GM19324 (cell line): ENCODE measurements around the gene WDR74.
"Not testable (repeated sequence)": the region's sequence is repeated elsewhere in the genome, so short reads cannot be mapped to it uniquely, and the experiment has no call there.

ENCODE experiments used
- ATAC-seq: cut with Tn5 transposase; IDR thresholded peaks from one replicate; pipeline ENCODE4 v1.9.1; 2021; ENCODE audit warnings: mild to moderate bottlenecking, moderate library complexity; ENCODE audit not compliant: unreplicated experiment, low FRiP score

WDR74 gene

GRCh38 chr11:62842171-62842741 is 2.9 kb upstream of the WDR74 start:
- ATAC-seq: no peak

GRCh38 chr11:62841361-62842170 is 2.2 kb upstream of the WDR74 start:
- peak; percentile 44 for ATAC-seq

GRCh38 chr11:62840721-62841360 is 1.5 kb upstream of the WDR74 start:
- ATAC-seq: not testable (repeated sequence)

- ATAC-seq: no peak
Measured at GRCh38 chr11:62835336-62835735, 4.1 kb downstream of the WDR74 start.

- ATAC-seq: peak; percentile 14
Measured at GRCh38 chr11:62832336-62833234, 6.8 kb downstream of the WDR74 start, which contains the start of gene TEX54. Gene TEX54 (minus strand): TSS chr11:62832841.

GRCh38 chr11:62831520-62832335 is 7.7 kb downstream of the WDR74 start, which contains the start of gene STX5:
Gene STX5 (minus strand): TSS chr11:62832051. CDS start chr11:62831243, 808 bp downstream.
- ATAC-seq: peak; percentile 90

- no peak for ATAC-seq
Measured at GRCh38 chr11:62830904-62831519, 8.4 kb downstream of the WDR74 start.

GRCh38 chr11:62828130-62828529 is 11.3 kb downstream of the WDR74 start:
- ATAC-seq: not testable (repeated sequence)

GRCh38 chr11:62823677-62824076 is 15.7 kb downstream of the WDR74 start:
- no peak for ATAC-seq

GRCh38 chr11:62817129-62817528 is 22.3 kb downstream of the WDR74 start:
- no peak for ATAC-seq

GRCh38 chr11:62816557-62816956 is 22.8 kb downstream of the WDR74 start:
- no peak for ATAC-seq

- no peak for ATAC-seq
Measured at GRCh38 chr11:62811659-62812058, 27.7 kb downstream of the WDR74 start.

GRCh38 chr11:62810748-62811147 is 28.6 kb downstream of the WDR74 start:
- ATAC-seq: no peak

GRCh38 chr11:62806611-62807121 is 32.7 kb downstream of the WDR74 start:
- no peak for ATAC-seq

- ATAC-seq: no peak
Measured at GRCh38 chr11:62805961-62806441, 33.4 kb downstream of the WDR74 start.

GRCh38 chr11:62805076-62805892 is 34.1 kb downstream of the WDR74 start, which contains the start of gene NXF1:
Gene NXF1 (minus strand): TSS chr11:62805440. CDS start chr11:62805356, 84 bp downstream.
- ATAC-seq: peak; percentile 94

GRCh38 chr11:62804310-62805075 is 34.9 kb downstream of the WDR74 start:
- ATAC-seq: no peak
